SKM-1 (cell line): ENCODE data around the gene FKRP.
A peak's percentile ranks its signal among the peaks of the same experiment; 100 is the strongest.
"Not testable (repeated sequence)": the region's sequence is repeated elsewhere in the genome, so short reads cannot be mapped to it uniquely, and the experiment has no call there.

ENCODE experiments used
- DNase-seq: peaks from one replicate; lab custom pipeline; 2025; ENCODE audit not compliant: unreplicated experiment; lab: John Stamatoyannopoulos, UW

Gene FKRP, protein sequence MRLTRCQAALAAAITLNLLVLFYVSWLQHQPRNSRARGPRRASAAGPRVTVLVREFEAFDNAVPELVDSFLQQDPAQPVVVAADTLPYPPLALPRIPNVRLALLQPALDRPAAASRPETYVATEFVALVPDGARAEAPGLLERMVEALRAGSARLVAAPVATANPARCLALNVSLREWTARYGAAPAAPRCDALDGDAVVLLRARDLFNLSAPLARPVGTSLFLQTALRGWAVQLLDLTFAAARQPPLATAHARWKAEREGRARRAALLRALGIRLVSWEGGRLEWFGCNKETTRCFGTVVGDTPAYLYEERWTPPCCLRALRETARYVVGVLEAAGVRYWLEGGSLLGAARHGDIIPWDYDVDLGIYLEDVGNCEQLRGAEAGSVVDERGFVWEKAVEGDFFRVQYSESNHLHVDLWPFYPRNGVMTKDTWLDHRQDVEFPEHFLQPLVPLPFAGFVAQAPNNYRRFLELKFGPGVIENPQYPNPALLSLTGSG

DNA sequence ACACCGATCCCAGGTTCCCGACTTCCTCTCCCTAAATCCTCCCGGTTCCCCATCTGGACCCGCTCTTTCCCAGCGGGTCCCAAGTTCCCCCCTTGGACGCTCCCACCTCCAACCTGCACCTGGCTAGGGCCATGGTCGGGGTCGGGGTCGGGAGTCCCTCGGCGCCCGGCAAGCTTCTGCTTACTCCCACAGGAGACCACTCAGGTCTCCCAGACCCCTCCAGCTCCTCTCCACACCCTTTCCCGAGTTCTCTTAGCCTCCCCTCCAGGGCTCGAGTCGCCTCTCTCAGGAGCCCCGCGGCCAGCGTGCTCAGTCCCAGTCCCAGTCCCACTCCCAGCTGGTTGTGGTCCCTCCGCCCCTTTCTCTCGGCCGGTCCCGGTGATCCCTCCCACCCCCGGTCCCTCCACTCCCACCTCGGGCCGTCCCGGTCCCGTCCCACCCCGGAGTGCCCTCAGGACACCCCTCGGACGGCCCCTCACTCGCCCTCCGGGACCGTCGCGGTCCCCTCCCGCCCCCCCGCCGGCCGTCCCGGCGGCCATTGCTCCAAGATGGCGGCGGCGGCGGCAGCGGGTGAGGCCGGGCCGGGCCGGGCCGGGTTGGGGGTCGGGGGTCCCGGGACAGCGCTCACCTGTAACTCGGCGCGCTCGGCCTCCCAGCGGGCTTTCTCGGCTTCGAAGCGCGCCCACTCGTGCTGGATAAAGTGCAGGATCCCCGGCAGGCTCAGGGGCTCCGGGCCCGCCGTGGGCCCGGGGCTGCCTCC, at the start of gene FKRP:
FKRP (plus strand) TSS at position 537 of the 760 bp plus-strand sequence. CDS start 9,394 bp downstream, outside the sequence.
- no peak for DNase-seq

DNA sequence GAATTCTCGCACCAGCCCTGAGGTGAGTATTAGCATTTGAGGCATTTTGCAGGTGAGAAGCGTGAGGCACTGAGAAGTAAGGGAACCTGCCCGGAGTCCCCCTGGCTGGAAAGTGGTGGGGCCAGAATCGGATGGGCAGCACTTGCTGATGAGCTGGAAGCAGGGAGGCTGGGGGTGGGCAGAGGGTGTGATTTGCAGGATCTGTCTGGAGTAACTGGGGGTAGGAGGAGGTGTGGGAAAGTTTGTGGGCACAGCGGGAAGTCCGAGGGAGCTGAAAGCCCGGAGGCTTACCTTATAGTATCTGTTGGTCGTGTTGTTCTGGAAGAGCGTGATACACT, 49.0 kb upstream of the FKRP start:
- DNase-seq = no peak

DNA sequence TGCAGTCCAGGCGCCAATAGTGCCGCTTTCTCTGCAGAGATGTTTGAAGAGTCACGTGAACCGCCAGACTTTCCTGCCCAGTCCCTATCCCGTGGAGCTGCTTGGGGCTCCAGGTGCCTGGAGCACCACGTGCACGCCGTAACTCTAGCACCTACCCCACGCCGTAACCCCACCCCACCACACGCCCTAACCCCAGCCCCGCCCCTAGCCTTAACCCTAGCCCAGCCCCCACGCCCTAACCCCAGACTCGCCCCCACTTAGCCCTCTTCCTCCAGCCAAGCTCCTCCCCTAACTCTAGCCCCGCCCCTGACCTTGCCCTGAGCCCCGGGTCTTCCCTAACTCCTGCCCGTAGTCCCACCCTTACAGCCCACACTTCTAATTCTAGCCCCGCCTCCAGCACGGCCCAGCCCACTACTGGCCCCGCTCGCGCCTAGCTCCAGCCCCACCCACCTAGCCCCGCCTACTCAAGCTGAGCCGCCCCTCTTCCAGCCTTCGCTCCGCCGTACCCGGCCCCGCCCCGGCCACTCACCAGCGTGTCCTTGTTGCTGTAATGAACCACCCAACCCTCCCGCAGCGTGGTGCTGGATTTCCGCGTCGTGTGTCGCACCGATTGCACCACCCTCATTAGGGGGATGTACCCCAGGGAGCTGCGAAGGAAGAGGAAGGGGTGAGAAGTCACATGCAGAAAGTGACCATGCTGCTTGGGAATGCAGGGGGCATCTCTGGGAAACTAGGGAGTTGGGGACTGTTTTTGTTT, 48.5 kb upstream of the FKRP start:
- DNase-seq = no peak

DNA sequence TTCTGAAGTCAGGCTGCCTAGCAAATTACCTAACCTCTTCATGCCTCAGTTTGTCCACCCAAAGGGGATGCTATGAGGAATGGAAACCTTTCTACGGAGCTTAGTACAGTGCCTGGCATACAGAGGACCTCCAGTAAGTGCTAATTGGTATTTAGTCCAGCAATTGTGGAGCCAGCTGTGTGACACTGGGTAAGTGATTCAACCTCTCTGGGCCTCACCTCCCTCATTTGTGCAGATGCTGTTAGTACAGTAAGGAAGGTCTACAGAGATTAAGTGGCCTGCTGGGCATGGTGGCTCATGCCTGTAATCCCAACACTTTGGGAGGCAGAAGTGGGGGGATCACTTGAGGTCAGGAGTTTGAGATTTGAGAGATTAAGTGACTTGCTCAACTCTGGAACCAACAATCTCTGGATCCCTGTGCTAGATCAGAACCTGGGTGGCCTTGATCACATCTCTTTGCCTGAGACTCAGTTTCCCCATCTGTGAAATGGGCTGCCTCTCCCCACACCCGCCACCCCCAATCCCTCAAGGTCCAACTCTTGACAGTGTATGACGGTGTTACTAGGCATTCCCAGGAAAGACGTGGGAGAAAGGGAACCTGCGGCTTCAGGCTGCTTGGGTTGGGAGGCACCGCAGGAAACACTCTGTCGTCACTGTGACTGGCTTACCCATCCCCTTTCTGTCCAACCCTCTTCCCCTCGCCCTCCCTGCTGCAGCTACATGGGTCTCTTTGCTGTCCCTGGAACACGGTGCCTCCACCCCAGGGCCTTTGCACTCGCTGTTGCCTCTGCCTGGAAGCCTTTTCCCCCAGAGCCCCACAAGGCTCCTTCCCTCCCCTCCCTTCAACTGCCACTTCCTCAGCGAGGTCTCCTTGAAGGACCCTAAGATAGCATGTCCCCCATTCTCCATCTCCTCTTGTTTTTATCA, 47.2 kb upstream of the FKRP start:
- DNase-seq = no peak

- no peak for DNase-seq
These were observed 45.2 kb upstream of the FKRP start for GRCh38 chr19:46700704-46701103.

DNA sequence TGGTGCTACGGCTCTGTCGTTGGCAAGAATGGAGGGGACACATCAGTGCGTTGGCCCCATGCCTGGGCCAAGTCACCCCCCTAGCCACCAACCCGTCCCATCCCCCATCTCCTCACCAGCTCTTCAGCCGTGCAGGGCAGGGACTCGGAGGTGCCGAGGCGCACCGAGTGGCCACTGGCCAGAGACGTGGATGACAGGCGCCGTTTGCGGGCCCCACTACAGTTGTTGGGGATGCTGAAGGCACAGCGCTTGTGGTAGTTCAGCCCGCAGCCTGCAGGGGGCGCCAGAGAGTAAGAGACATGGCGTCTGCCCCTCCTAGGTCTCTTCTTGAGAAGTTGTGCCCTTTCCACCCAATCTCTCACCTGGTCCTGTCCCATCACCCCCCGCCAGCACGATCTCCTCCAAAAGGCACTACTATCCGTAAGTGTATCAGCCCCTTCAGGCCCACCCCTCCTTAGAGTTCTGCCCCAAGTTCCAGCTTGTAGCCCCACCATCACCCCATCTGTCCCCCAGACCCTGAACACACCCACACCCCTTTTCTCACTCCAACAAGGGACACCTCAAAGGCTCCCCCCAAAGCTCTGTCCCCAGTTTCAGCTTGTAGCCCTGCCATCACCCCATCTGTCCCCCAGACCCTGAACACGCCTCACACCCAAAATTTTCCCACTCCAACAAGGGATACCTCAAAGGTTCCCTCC, 41.3 kb upstream of the FKRP start:
- DNase-seq = peak; percentile 6

GRCh38 chr19:46710687-46711086, 35.2 kb upstream of the FKRP start:
- no peak for DNase-seq

GRCh38 chr19:46712768-46713338, 33.0 kb upstream of the FKRP start:
- DNase-seq = not testable (repeated sequence)

DNA sequence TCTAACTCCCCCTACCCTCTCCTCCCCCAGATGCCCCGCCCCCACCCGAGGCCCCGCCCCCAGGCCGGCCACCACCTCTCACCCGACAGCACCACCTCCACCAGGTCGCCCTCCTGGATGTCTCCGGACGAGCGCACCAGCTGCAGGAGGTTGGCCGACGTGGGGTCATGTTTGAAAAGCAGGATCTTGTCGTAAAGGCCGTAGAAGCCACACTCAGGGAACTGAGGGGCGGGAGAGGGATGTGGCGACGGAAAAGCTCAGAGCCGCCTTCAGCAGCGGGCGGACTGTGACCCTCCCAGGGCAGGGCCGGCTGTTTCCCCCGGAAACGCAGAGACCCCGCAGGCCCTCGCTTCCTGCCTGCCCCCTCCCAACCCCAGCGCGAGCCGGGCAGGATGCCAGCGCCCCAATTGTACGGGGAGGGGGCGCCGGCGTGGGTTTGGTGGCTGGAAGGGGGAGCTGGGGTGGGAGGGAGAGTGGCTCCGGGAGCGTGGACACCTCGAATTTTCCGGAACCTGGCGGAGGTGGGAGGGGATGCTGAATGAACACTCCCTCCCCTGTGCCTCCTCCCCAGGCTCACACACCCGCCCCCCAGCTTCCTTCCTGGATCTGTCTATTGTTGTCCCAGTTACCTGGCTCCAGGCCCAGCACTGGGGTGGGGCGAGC, 31.9 kb upstream of the FKRP start:
- no peak for DNase-seq

- no peak for DNase-seq
These were observed 31.3 kb upstream of the FKRP start for GRCh38 chr19:46714444-46715106.

- no peak for DNase-seq
These were observed 30.3 kb upstream of the FKRP start for GRCh38 chr19:46715620-46715974.

GRCh38 chr19:46715975-46716671, 29.7 kb upstream of the FKRP start:
- no peak for DNase-seq

DNA sequence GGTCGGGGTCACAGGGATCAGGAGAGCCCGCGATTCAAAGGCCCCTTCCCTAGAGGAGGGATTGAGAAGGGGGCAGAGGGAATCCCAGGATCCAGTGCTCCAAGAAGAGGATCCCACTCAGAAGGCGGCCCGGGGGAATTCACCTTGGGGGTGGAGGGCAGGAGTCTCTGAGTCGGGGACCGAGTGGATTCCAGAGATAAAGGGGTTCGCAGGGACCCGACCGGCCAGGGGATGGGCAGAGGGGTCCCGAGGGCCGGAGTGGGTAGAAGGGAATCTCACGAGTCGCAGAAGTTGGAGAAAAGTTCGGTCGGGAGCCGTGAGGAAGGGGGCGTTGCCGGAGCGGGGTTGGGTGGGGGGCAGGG, 29.2 kb upstream of the FKRP start:
- DNase-seq = no peak

- peak; percentile 5 for DNase-seq
These were observed 28.7 kb upstream of the FKRP start, which contains the start of gene PRKD2 for GRCh38 chr19:46717034-46717715. Gene PRKD2, minus strand, starts transcription at chr19:46717114. Its CDS starts 744 bp downstream, at chr19:46716370.

- no peak for DNase-seq
These were observed 28.1 kb upstream of the FKRP start for GRCh38 chr19:46717716-46718143.

DNA sequence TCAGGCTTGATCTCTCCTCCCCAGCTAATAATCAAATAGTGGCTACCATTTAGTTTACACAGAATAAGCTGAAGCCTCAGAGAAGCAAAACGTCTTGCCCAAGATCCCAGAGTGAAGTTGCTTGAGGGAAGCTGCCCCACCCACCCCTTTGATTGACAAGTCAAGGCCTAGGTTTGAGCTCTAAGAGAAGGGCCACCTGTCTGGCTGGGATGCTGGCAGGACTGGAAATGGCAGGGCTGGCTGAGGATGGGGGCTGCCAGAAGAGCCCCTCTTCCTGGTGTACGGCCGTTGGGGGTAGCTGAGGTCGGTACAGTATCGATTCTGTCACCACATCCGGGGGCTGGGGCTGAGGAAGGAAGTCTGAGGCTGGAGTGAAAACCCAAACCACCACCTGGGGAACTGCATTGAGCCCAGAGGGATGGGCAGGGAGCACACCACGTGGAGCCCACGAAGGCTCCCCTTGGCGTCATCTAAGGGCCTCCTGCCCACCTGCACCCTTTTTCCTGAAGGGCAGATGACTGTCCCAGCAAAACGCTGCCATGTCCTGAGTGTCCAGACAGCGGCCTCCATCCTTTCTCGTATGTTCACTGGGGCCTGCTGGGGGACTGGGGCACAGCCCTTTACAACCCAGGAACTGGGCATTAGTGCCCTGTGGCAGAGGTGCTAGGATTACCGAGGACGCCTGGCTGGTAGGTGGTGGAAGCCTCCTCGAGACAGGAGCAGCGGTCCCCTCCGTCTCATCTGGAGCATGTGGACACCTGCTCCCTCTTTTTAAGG, 27.5 kb upstream of the FKRP start:
- no peak for DNase-seq
